GM13977 (cell line): Measurements from ENCODE around the gene PAIP1.
A peak's percentile ranks its signal among the peaks of the same experiment; 100 is the strongest.
"Not testable (repeated sequence)": the region's sequence is repeated elsewhere in the genome, so short reads cannot be mapped to it uniquely, and the experiment has no call there.

Experiments used
- DNase-seq: peaks from one replicate; pipeline ENCODE4 v3.0.0; 2012; ENCODE audit warnings: low spot score
- CTCF ChIP-seq: IDR thresholded peaks from 2 replicates; pipeline ENCODE4 v1.5.1; 2012; ENCODE audit warnings: mild to moderate bottlenecking, control low read depth; ENCODE audit not compliant: insufficient read depth; ENCODE audit errors: extremely low read depth, missing control alignments
- in situ Hi-C: fragments of 300-500 bp; cut with MboI; formaldehyde crosslinking; loops from one replicate; pipeline ENCODE4 v1.12.0; 2022; ENCODE audit warnings: low sequenced_read_pairs, low pct_unique_long_range_greater_than_20kb, mixed read lengths, inconsistent platforms; ENCODE audit not compliant: unreplicated experiment

Gene PAIP1

GRCh38 chr5:43561356-43561755, 4.5 kb upstream of the PAIP1 start:
- in situ Hi-C loops = no loop called here
- no peak for TF ChIP-seq CTCF
- DNase-seq = no peak

GRCh38 chr5:43560128-43560527, 3.3 kb upstream of the PAIP1 start:
- DNase-seq = no peak
- no peak for TF ChIP-seq CTCF
- in situ Hi-C loops = no loop called here

- in situ Hi-C loops, DNase-seq: not testable (repeated sequence)
Measured at GRCh38 chr5:43556607-43556856, 345 bp downstream of the PAIP1 start.

GRCh38 chr5:43555895-43556606, 826 bp downstream of the PAIP1 start:
- no peak for TF ChIP-seq CTCF
- peak; percentile 63 for DNase-seq
- in situ Hi-C loops = no loop called here

GRCh38 chr5:43554497-43554896, 2.4 kb downstream of the PAIP1 start:
- in situ Hi-C loops = no loop called here
- no peak for TF ChIP-seq CTCF
- DNase-seq = no peak

DNA sequence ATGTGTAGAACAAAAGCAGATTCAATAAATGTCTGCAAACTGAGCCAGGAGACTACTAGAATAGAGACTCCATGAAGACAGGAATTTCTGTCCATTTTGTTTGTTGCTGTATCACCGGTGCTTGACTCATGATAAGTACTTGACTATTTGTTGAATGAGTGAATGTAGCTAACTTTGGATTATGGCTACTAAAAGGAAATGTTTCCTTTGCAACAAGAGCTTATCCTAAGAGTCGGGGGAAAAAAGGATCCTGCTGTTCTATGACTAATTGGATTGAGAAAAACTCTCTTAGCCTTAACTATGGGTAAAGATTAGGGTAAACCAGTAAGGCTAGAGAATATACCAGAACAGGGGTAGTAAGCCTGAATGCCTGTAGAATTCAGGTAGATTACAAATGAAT, 3.5 kb downstream of the PAIP1 start:
- DNase-seq = no peak
- no peak for TF ChIP-seq CTCF
- in situ Hi-C loops = no loop called here

GRCh38 chr5:43551731-43552130, 5.1 kb downstream of the PAIP1 start:
- TF ChIP-seq CTCF = no peak
- in situ Hi-C loops = no loop called here
- DNase-seq = no peak

DNA sequence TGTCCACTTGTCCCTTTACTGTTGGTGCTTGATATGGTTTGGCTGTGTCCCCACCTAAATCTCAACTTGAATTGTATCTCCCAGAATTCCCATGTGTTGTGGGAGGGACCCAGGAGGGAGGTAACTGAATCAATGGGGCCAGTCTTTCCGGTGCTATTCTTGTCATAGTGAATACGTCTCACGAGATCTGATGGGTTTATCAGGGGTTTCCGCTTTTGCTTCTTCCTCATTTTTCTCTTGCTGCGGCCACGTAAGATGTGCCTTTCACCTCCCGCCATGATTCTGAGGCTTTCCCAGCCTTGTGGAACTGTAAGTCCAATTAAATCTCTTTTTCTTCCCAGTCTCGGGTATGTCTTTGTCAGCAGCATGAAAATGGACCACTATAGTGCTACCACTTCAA, 7.6 kb downstream of the PAIP1 start:
- in situ Hi-C loops, DNase-seq: not testable (repeated sequence)
